Upper lobe of left lung (tissue), 6 donors: ENCODE results near the gene RBBP8NL. TPM values are rescaled to one million over a fixed set of nuclear protein-coding genes. Genes with fewer than 3 reads are reported as not detected.
A peak's percentile ranks its signal among the peaks of the same experiment; 100 is the strongest.
"Not testable (repeated sequence)": the region's sequence is repeated elsewhere in the genome, so short reads cannot be mapped to it uniquely, and the experiment has no call there.

Experiments used
- ATAC-seq, 2 donors: fragments of 200-7000 bp; cut with Tn5 transposase; one replicate each; pipeline ENCODE4 v1.9.1; 2022; ENCODE audit warnings: mild to moderate bottlenecking in 2 of 2, moderate library complexity in 2 of 2; ENCODE audit not compliant: low FRiP score in 2 of 2
- DNase-seq, 2 donors: peaks; one replicate each; pipeline ENCODE4 v3.0.0-alpha.2; 2019 to 2020
- H3K27ac ChIP-seq, 4 donors: fragments of 200-600 bp; sonication (generic); one replicate each; pipeline ENCODE4 v1.5.1; 2016 to 2019
- H3K27me3 ChIP-seq, 4 donors: fragments of 200-600 bp; sonication (generic); one replicate each; pipeline ENCODE4 v1.5.1; 2017 to 2019
- H3K36me3 ChIP-seq, 4 donors: fragments of 200-600 bp; sonication (generic); one replicate each; pipeline ENCODE4 v1.5.1; 2016 to 2019
- H3K4me1 ChIP-seq, 4 donors: fragments of 200-600 bp; sonication (generic); one replicate each; pipeline ENCODE4 v1.5.1; 2018 to 2019
- H3K4me3 ChIP-seq, 4 donors: fragments of 200-600 bp; sonication (generic); one replicate each; pipeline ENCODE4 v1.5.1; 2017 to 2019; ENCODE audit warnings: mild to moderate bottlenecking in 2 of 4, moderate library complexity in 1 of 4
- H3K9me3 ChIP-seq, 4 donors: fragments of 200-600 bp; sonication (generic); one replicate each; pipeline ENCODE4 v1.5.1; 2018 to 2019
- CTCF ChIP-seq, 6 experiments: fragments of 450-650 bp in 4 of 6; fragments of 200-600 bp in 2 of 6; sonication (generic) in 2 of 6; IDR thresholded peaks; one replicate each; pipeline ENCODE4 v1.5.1; 2016 to 2019; ENCODE audit warnings: antibody characterized with exemption in 6 of 6
- EP300 ChIP-seq, 4 donors: sonication (generic); formaldehyde crosslinking; IDR thresholded peaks; one replicate each; pipeline ENCODE4 v1.5.1; 2017; ENCODE audit warnings: antibody characterized with exemption in 4 of 4, control low read depth in 2 of 4
- POLR2A ChIP-seq, 4 donors: fragments of 450-650 bp; IDR thresholded peaks; one replicate each; pipeline ENCODE4 v1.5.1; 2016 to 2017; ENCODE audit warnings: antibody characterized with exemption in 4 of 4, mild to moderate bottlenecking in 2 of 4
- POLR2AphosphoS5 ChIP-seq, 2 donors: sonication (generic); formaldehyde crosslinking; IDR thresholded peaks; one replicate each; pipeline ENCODE4 v1.5.1; 2017; ENCODE audit warnings: antibody characterized with exemption in 2 of 2
- WGBS, 2 donors: methylation state at CpG; one replicate each; pipeline ENCODE4 v1.1.5; 2017 to 2018; 5-methylcytosine and 5-hydroxymethylcytosine counted together
- total RNA-seq, 6 donors: library from RNA; depleted of rRNA in 4 of 6; stranded (reverse); fragments of >200 nt in 4 of 6; gene quantifications; one replicate each; pipeline versions ENCODE4 v1.1.0 to v1.2.1, GENCODE V29; 2016 to 2021
- donor health status: DM: no; HTN: no; CAD: no; lungs with moderate emphysema.
- donor health status: DM: no; HTN: yes; CAD: no; lungs with severe emphysema.

RBBP8NL gene
- total RNA-seq, 6 donors from 2014 or later: 0.51 to 6.3 (median 1.9) TPM; not detected in 1

GRCh38 chr20:62429455-62430310 lies 2.3 kb upstream of the RBBP8NL start:
- DNase-seq: peak in 1 of 2 donors; percentile 67
- TF ChIP-seq EP300 (IDR thresholded peaks at IDR 0.05) (no peak), CTCF (IDR thresholded peaks at IDR 0.05) (no peak), POLR2AphosphoS5 (IDR thresholded peaks at IDR 0.05) (no peak), POLR2A (IDR thresholded peaks at IDR 0.05) (no peak)
- Histone ChIP-seq H3K4me1 (peaks cover 6 to 20% (median 11%) of the 10 kb centered on the region in 4 donors), H3K4me3 (no peak overlapping the region), H3K27ac (no peak overlapping the region), H3K9me3 (no peaks in the 10 kb centered on the region), H3K36me3 (no peaks in the 10 kb centered on the region), H3K27me3 (no peaks in the 10 kb centered on the region)
- WGBS, 2 donors: 80 to 91% methylated on average over 18 to 23 of the region's 23 CpGs
- no peak for ATAC-seq

- no peaks in the 10 kb centered on the region for H3K9me3 ChIP-seq
- no peaks in the 10 kb centered on the region for H3K36me3 ChIP-seq
- H3K27ac ChIP-seq: peak overlapping the region in 2 of 4 donors; percentile 1 to 69
- 48 to 50% methylated on average over 11 to 31 of the region's 31 CpGs for WGBS, 2 donors
- H3K4me1 ChIP-seq: peaks cover 6 to 20% (median 11%) of the 10 kb centered on the region in 4 donors
- H3K4me3 ChIP-seq: no peak overlapping the region
- no peaks in the 10 kb centered on the region for H3K27me3 ChIP-seq
- TF ChIP-seq EP300 (IDR thresholded peaks at IDR 0.05): no peak
- TF ChIP-seq POLR2A (IDR thresholded peaks at IDR 0.05): no peak
- TF ChIP-seq CTCF (IDR thresholded peaks at IDR 0.05): no peak
- TF ChIP-seq POLR2AphosphoS5 (IDR thresholded peaks at IDR 0.05): no peak
- no peak for ATAC-seq
- DNase-seq: peak in 1 of 2 donors; percentile 73
Observed at GRCh38 chr20:62428396-62429295, 1.3 kb upstream of the RBBP8NL start.

- Histone ChIP-seq H3K27ac (peak overlapping the region in 2 of 4 donors; percentile 61 to 69), H3K27me3 (no peaks in the 10 kb centered on the region), H3K4me3 (no peak overlapping the region), H3K9me3 (no peaks in the 10 kb centered on the region), H3K36me3 (no peaks in the 10 kb centered on the region), H3K4me1 (peaks cover 6 to 20% (median 11%) of the 10 kb centered on the region in 4 donors)
- ATAC-seq: no peak
- WGBS, 2 donors: 63 to 78% methylated on average over 3 to 10 of the region's 10 CpGs
- TF ChIP-seq EP300 (IDR thresholded peaks at IDR 0.05) (no peak), POLR2AphosphoS5 (IDR thresholded peaks at IDR 0.05) (no peak), POLR2A (IDR thresholded peaks at IDR 0.05) (no peak), CTCF (IDR thresholded peaks at IDR 0.05) (no peak)
- no peak for DNase-seq
Observed at GRCh38 chr20:62428002-62428372, 648 bp upstream of the RBBP8NL start.

- peak overlapping the region in 2 of 4 donors; percentile 61 to 78 for H3K27ac ChIP-seq
- ATAC-seq: peak in 1 of 2 donors; percentile 25
- WGBS, 2 donors: 50 to 61% methylated on average over 3 to 16 of the region's 22 CpGs
- no peaks in the 10 kb centered on the region for H3K9me3 ChIP-seq
- TF ChIP-seq CTCF (IDR thresholded peaks at IDR 0.05) (no peak), POLR2AphosphoS5 (IDR thresholded peaks at IDR 0.05) (no peak), POLR2A (IDR thresholded peaks at IDR 0.05) (no peak), EP300 (IDR thresholded peaks at IDR 0.05) (no peak)
- H3K4me3 ChIP-seq: peak overlapping the region in 3 of 4 donors; percentile 12 to 32 (median 24)
- H3K4me1 ChIP-seq: peaks cover 6 to 20% (median 11%) of the 10 kb centered on the region in 4 donors
- H3K27me3 ChIP-seq: no peaks in the 10 kb centered on the region
- DNase-seq: peak; percentile 50 to 83
- no peaks in the 10 kb centered on the region for H3K36me3 ChIP-seq
Observed at GRCh38 chr20:62426699-62427131, 624 bp downstream of the RBBP8NL start.

- ATAC-seq, H3K27ac ChIP-seq, H3K4me3 ChIP-seq, H3K27me3 ChIP-seq, H3K36me3 ChIP-seq, H3K9me3 ChIP-seq: not testable (repeated sequence)
- H3K4me1 ChIP-seq: peaks cover 6 to 20% (median 11%) of the 10 kb centered on the region in 4 donors
- DNase-seq: peak in 1 of 2 donors; percentile 58
- 95 to 100% methylated on average over 4 of the region's 4 CpGs for WGBS, 2 donors
Observed at GRCh38 chr20:62426059-62426348, 1.3 kb downstream of the RBBP8NL start.
